H1 (cell line): ENCODE measurements around the gene L3MBTL4. TPM values are rescaled to one million over a fixed set of nuclear protein-coding genes. Genes with fewer than 3 reads are reported as not detected.

Experiments used
- CHD7 ChIP-seq: fragments of 300-600 bp; sonication (generic); IDR thresholded peaks from 2 replicates; pipeline ENCODE4 v1.7.1; 2012; ENCODE audit warnings: low read length, moderate library complexity, mild to moderate bottlenecking, inconsistent platforms; ENCODE audit not compliant: insufficient replicate concordance
- TAF7 ChIP-seq: optimal IDR thresholded peaks from 2 replicates; pipeline ENCODE3; 2011; ENCODE audit warnings: low read depth, mild to moderate bottlenecking, inconsistent platforms, low read length, moderate library complexity, borderline replicate concordance
- YY1 ChIP-seq: IDR thresholded peaks from 2 replicates; pipeline ENCODE4 v1.6.1; 2011; ENCODE audit warnings: low read depth, mild to moderate bottlenecking, low read length
- polyA plus RNA-seq, 7 experiments: library from polyadenylated mRNA; depleted of rRNA in 3 of 7; stranded (reverse) in 5 of 7; unstranded in 2 of 7; fragments of >200 nt in 5 of 7; fragments of 200-250 nt in 2 of 7; gene quantifications; 1 replicate in 5 of 7; 2 replicates in 1 of 7; 4 replicates in 1 of 7; pipeline versions ENCODE4 v1.2.1 to v1.2.3, GENCODE V29; 2011 to 2013; ENCODE audit warnings: missing spikeins in 2 of 7, mixed read lengths in 2 of 7
- total RNA-seq: library from RNA; stranded (reverse); fragmentation: NEBNext Ultra II Directional; extraction: Animal tissue kit (Norgen Biotek cat#: 25700); gene quantifications from 2 replicates; pipeline ENCODE4 v1.2.1, GENCODE V29; 2021

The L3MBTL4 gene
- total and polyA plus RNA-seq, 2 of the 8 experiments (the other 6 are each of a cell fraction or from before 2014, with no cell fraction given) = 1.0 to 2.1 TPM

- TF ChIP-seq CHD7 (no peak), YY1 (no peak), TAF7 (no peak)
These were observed 391.2 kb downstream of the L3MBTL4 start (continued) for GRCh38 chr18:6023551-6023950.
